Endothelial cell of umbilical vein (primary cell): ENCODE results near the gene CERS3. TPM values are rescaled to one million over a fixed set of nuclear protein-coding genes. Genes with fewer than 3 reads are reported as not detected.

Experiments used
- BruUV-seq: library from RNA; stranded (reverse); fragments of 400-500 nt; replicated peaks from 2 replicates; lab custom pipeline; 2021; lab: Mats Ljungman, UMichigan
- CTCF ChIA-PET: fragments of 300-600, 350-600 bp; sonication (Branson Sonifier 250); formaldehyde crosslinking; loops from one replicate; lab custom pipeline; 2021; ENCODE audit warnings: antibody characterized with exemption, inconsistent platforms; lab: Charles Lee
- POLR2A ChIA-PET: fragments of 300-600, 350-600 bp; sonication (Branson Sonifier 250); formaldehyde crosslinking; loops from one replicate; lab custom pipeline; 2021; ENCODE audit warnings: antibody characterized with exemption, inconsistent platforms; lab: Charles Lee
- DNase-seq: peaks from one replicate; pipeline ENCODE4 v3.0.0-alpha.2; 2011; ENCODE audit warnings: low read depth, low spot score
- FAIRE-seq: peaks from 2 replicates; lab custom pipeline; 2011; peaks lifted over from hg19 to GRCh38; lab: Jason Lieb, UNC
- H2AFZ ChIP-seq: 2 replicates; pipeline ENCODE4 v1.6.0; 2012; ENCODE audit warnings: low read depth, low read length, control low read depth, inconsistent platforms
- H3K27ac ChIP-seq: 2 replicates; pipeline ENCODE4 v1.5.1; 2011; ENCODE audit warnings: low read depth, mild to moderate bottlenecking, control low read depth, low read length, moderate library complexity; ENCODE audit not compliant: insufficient read depth
- H3K27me3 ChIP-seq, 2 experiments: 2 replicates each; pipeline versions ENCODE4 v1.6.0 to v1.6.1; 2011; ENCODE audit warnings: low read length in 2 of 2, mixed read lengths in 1 of 2; ENCODE audit not compliant: control insufficient read depth in 2 of 2, insufficient read depth in 2 of 2
- H3K36me3 ChIP-seq, 2 experiments: 2 replicates in 1 of 2; 3 replicates in 1 of 2; pipeline ENCODE4 v1.5.1; 2011; ENCODE audit warnings: low read length in 2 of 2, mild to moderate bottlenecking in 1 of 2, moderate library complexity in 1 of 2; ENCODE audit not compliant: control insufficient read depth in 2 of 2, insufficient read depth in 2 of 2; ENCODE audit errors: extremely low read depth in 1 of 2
- H3K4me1 ChIP-seq: 3 replicates; pipeline ENCODE4 v1.5.1; 2011; ENCODE audit warnings: mild to moderate bottlenecking, low read length; ENCODE audit not compliant: control insufficient read depth, insufficient read depth; ENCODE audit errors: extremely low read depth
- H3K4me2 ChIP-seq: 2 replicates; pipeline ENCODE4 v1.6.1; 2011; ENCODE audit warnings: low read length, control low read depth, mixed read lengths; ENCODE audit not compliant: insufficient read depth
- H3K4me3 ChIP-seq, 3 experiments: fragments of 200-600 bp in 1 of 3; sonication (generic), shearing (Covaris generic) in 1 of 3; replicated peaks in 1 of 3; 2 replicates each; pipeline ENCODE4 v1.5.1; 2011 to 2016; ENCODE audit warnings: control low read depth in 3 of 3, low read length in 3 of 3, mild to moderate bottlenecking in 2 of 3, inconsistent platforms in 1 of 3, low read depth in 1 of 3, moderate library complexity in 1 of 3; ENCODE audit not compliant: insufficient read depth in 1 of 3
- H3K79me2 ChIP-seq: 2 replicates; pipeline ENCODE4 v1.6.0; 2012; ENCODE audit warnings: low read length, inconsistent platforms; ENCODE audit not compliant: control insufficient read depth, insufficient read depth
- H3K9ac ChIP-seq: replicated peaks from 2 replicates; pipeline ENCODE3; 2011; ENCODE audit warnings: low read length, control low read depth; ENCODE audit not compliant: insufficient read depth; ENCODE audit errors: extremely low read depth
- H3K9me1 ChIP-seq: replicated peaks from 3 replicates; pipeline ENCODE4 v1.6.0; 2011; ENCODE audit warnings: mild to moderate bottlenecking, low read length; ENCODE audit not compliant: control insufficient read depth, insufficient read depth; ENCODE audit errors: extremely low read depth
- H3K9me3 ChIP-seq: replicated peaks from 2 replicates; pipeline ENCODE4 v1.5.1; 2012; ENCODE audit warnings: low read length, inconsistent platforms; ENCODE audit not compliant: control insufficient read depth, insufficient read depth
- H4K20me1 ChIP-seq: replicated peaks from 2 replicates; pipeline ENCODE3; 2011; ENCODE audit warnings: mild to moderate bottlenecking, low read length; ENCODE audit not compliant: control insufficient read depth, insufficient read depth; ENCODE audit errors: extremely low read depth
- EZH2 ChIP-seq: IDR thresholded peaks from 2 replicates; pipeline ENCODE4 v1.6.1; 2012; ENCODE audit warnings: borderline replicate concordance, low read depth, mild to moderate bottlenecking, moderate library complexity, low read length, inconsistent platforms; ENCODE audit not compliant: severe bottlenecking
- FOS ChIP-seq: IDR thresholded peaks from 2 replicates; pipeline ENCODE4 v1.6.1; 2011; ENCODE audit warnings: mild to moderate bottlenecking, low read length, moderate library complexity, borderline replicate concordance; ENCODE audit not compliant: insufficient read depth
- GATA2 ChIP-seq: IDR thresholded peaks from 2 replicates; pipeline ENCODE4 v1.7.0; 2011; ENCODE audit warnings: low read depth, mild to moderate bottlenecking, moderate library complexity, mixed read lengths, low read length; ENCODE audit not compliant: insufficient read length, insufficient read depth
- JUN ChIP-seq: IDR thresholded peaks from 2 replicates; pipeline ENCODE4 v1.6.1; 2011; ENCODE audit warnings: borderline replicate concordance, low read depth; ENCODE audit not compliant: insufficient read length, insufficient read depth
- MAX ChIP-seq: IDR thresholded peaks from 2 replicates; pipeline ENCODE4 v1.6.1; 2011; ENCODE audit not compliant: insufficient read depth, insufficient read length
- MYC ChIP-seq: IDR thresholded peaks from one replicate; pipeline ENCODE4 v1.6.1; 2011; ENCODE audit warnings: mild to moderate bottlenecking, low read depth, low read length
- POLR2A ChIP-seq: IDR thresholded peaks from 2 replicates; pipeline ENCODE4 v1.6.1; 2012; ENCODE audit warnings: low read depth, mild to moderate bottlenecking, control low read depth, low read length
- POLR2AphosphoS5 ChIP-seq: IDR thresholded peaks from 2 replicates; pipeline ENCODE4 v1.6.1; 2012; ENCODE audit warnings: low read depth, mild to moderate bottlenecking, control low read depth, low read length, moderate library complexity; ENCODE audit not compliant: insufficient read depth
- dilution Hi-C: fragments of 300-500 bp; cut with MboI; formaldehyde crosslinking; loops from one replicate; pipeline ENCODE4 v1.15.0; 2019; ENCODE audit warnings: low sequenced_read_pairs; ENCODE audit not compliant: extremely low pct_ligation_motif_present
- intact Hi-C: fragments of 100-400 bp; cut with micrococcal nuclease; formaldehyde crosslinking; loops from one replicate; pipeline ENCODE4 v1.10.0; 2022
- polyA plus RNA-seq, 4 experiments: library from polyadenylated mRNA; depleted of rRNA in 3 of 4; stranded (reverse) in 3 of 4; unstranded in 1 of 4; fragments of >200 nt; gene quantifications; 2 replicates each; pipeline versions ENCODE4 v1.2.1 to v1.2.3, GENCODE V29; 2011 to 2012; ENCODE audit warnings: missing spikeins in 1 of 4
- total RNA-seq: library from RNA; stranded (reverse); gene quantifications from 2 replicates; pipeline ENCODE4 v1.2.3, GENCODE V29; 2021
- TF ChIP-seq, protein P1 (sequence below), 2 donors: IDR thresholded peaks; 1 replicate in 1 of 2; 2 replicates in 1 of 2; pipeline ENCODE4 v1.5.1; 2011; ENCODE audit warnings: low read length in 2 of 2, mild to moderate bottlenecking in 2 of 2, moderate library complexity in 2 of 2, control low read depth in 1 of 2, inconsistent platforms in 1 of 2, low read depth in 1 of 2; ENCODE audit not compliant: insufficient read depth in 1 of 2; ENCODE audit errors: extremely low read depth in 1 of 2

Gene CERS3
- total and polyA plus RNA-seq, 2 donors (not counting 3 experiments of a cell fraction or from before 2014, with no cell fraction given): not detected

DNA sequence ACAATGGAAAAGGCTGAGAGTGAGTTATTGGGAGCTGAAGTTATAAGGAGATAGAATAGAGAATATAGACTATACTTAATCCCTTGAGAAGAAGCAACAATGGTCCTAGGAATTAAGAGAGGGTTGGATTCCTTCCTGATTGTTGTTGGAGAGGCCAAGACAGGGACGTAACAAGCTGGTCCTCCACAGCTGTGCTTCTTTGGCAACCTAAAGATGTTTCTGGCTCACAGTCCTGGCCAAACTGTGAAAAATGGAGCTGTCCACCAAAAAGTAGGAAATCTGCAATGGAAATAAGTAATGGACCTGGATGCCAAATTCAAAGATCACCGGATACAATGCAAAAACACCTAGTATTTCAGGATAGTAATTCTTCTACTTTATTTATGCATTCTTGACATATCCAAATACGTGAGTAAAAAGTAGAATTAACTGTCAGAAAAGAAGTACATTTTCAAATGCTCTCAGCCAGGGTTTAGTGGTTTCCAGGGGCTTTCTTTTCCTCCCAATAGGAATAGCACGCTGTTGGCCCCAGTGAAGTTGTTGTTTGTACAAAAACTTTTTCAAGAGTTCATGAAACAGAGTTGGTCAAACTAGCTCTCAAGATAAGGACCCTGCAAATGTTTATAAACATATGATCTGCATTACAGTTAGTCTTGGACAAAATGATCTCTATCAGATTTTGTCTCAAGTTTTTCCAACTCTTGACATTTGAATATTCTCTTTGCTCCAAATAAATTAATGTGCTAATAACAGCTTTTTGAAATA is 28.3 kb downstream of the CERS3 start:
- H2AFZ ChIP-seq: no peak overlapping the region
- no peak overlapping the region for H3K27ac ChIP-seq
- H3K9me1 ChIP-seq: no peaks in the 10 kb centered on the region
- TF ChIP-seq POLR2A: no peak
- no peak for TF ChIP-seq JUN
- no peak for TF ChIP-seq MAX
- TF ChIP-seq POLR2AphosphoS5: no peak
- TF ChIP-seq EZH2: no peak
- no peak for TF ChIP-seq MYC
- no peak for TF ChIP-seq GATA2
- TF ChIP-seq, protein P1, sequence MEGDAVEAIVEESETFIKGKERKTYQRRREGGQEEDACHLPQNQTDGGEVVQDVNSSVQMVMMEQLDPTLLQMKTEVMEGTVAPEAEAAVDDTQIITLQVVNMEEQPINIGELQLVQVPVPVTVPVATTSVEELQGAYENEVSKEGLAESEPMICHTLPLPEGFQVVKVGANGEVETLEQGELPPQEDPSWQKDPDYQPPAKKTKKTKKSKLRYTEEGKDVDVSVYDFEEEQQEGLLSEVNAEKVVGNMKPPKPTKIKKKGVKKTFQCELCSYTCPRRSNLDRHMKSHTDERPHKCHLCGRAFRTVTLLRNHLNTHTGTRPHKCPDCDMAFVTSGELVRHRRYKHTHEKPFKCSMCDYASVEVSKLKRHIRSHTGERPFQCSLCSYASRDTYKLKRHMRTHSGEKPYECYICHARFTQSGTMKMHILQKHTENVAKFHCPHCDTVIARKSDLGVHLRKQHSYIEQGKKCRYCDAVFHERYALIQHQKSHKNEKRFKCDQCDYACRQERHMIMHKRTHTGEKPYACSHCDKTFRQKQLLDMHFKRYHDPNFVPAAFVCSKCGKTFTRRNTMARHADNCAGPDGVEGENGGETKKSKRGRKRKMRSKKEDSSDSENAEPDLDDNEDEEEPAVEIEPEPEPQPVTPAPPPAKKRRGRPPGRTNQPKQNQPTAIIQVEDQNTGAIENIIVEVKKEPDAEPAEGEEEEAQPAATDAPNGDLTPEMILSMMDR (IDR thresholded peaks at IDR 0.05; ENCODE audit: extremely low read depth in 1 of 2, insufficient read depth in 1 of 2, low read depth in 1 of 2, low read length in 2 of 2): no peak
- TF ChIP-seq FOS: no peak
- no peak overlapping the region for H3K4me3 ChIP-seq
- no peak overlapping the region for H3K4me2 ChIP-seq
- no TSS peak for BruUV-seq
- dilution Hi-C loops (no loop called here), intact Hi-C loops (no loop called here)
- no peaks in the 10 kb centered on the region for H3K4me1 ChIP-seq
- no peaks in the 10 kb centered on the region for H4K20me1 ChIP-seq
- no peaks in the 10 kb centered on the region for H3K27me3 ChIP-seq
- CTCF ChIA-PET: no interaction called here
- FAIRE-seq (no peak), DNase-seq (no peak)
- H3K79me2 ChIP-seq: no peaks in the 10 kb centered on the region
- no peak overlapping the region for H3K9ac ChIP-seq
- H3K9me3 ChIP-seq: no peaks in the 10 kb centered on the region
- no peaks in the 10 kb centered on the region for H3K36me3 ChIP-seq
- POLR2A ChIA-PET: no interaction called here
